Femur (tissue), 1 donor: ENCODE results near the gene ABHD12.

Experiments
- DNase-seq: peaks from one replicate; pipeline ENCODE4 v3.0.0-alpha.2; 2017

The ABHD12 gene

GRCh38 chr20:25254571-25254970, 136.1 kb downstream of the ABHD12 start:
- no peak for DNase-seq

- no peak for DNase-seq
These were observed 136.9 kb downstream of the ABHD12 start for GRCh38 chr20:25253606-25254275.

GRCh38 chr20:25252686-25253421, 137.8 kb downstream of the ABHD12 start:
- DNase-seq, result no peak

- no peak for DNase-seq
These were observed 138.4 kb downstream of the ABHD12 start for GRCh38 chr20:25252230-25252651.

DNA sequence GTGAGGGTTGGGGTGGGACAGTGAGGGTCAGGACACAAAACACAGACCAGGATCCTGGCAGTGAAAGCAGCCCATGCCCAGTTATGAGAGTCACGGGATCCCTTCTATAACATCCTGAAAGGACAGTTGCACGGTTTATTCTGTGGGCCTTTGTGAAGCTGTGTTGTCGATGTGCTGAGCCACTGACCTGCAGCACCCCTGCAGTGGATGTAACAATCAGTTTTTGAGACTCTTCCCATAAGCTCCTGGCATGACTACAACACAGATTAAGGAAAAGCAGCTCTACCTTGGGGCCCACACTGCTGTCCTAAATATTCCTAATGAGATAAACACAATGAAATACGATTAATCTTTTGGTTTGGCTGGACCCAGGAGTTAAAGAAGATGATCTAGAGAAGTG, 139.1 kb downstream of the ABHD12 start:
- no peak for DNase-seq

DNA sequence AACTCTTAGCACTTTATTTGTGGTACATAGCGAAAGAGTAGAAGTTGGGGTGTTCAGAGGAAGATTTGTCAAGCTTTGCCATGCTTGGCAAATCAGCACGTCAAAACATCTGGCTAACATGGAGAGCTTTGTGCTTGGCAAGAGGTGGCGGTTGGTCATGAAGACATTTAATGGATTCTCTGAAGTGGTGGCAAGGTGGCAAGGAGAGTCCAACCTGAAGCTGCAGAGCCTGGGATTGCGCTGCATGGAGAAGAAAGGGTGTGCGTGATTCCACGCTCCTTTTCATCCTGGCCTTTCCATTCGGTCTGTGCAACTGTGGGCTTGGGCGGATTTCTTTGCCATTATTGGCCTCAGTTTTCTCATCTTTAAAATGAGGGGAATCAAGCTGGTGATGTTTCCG, 139.6 kb downstream of the ABHD12 start:
- no peak for DNase-seq

- DNase-seq, result no peak
These were observed 140.1 kb downstream of the ABHD12 start for GRCh38 chr20:25250508-25250907.
